CD4-positive, alpha-beta T cell treated with Interleukin-2 at 100 ng/mL for 4 hours (primary cell): ENCODE results near the gene TRIM6.
"Not testable (repeated sequence)": the region's sequence is repeated elsewhere in the genome, so short reads cannot be mapped to it uniquely, and the experiment has no call there.

ENCODE experiments used
- DNase-seq: peaks from one replicate; pipeline ENCODE4 v3.0.0-alpha.2; 2020; ENCODE audit warnings: low spot score

The TRIM6 gene

DNA sequence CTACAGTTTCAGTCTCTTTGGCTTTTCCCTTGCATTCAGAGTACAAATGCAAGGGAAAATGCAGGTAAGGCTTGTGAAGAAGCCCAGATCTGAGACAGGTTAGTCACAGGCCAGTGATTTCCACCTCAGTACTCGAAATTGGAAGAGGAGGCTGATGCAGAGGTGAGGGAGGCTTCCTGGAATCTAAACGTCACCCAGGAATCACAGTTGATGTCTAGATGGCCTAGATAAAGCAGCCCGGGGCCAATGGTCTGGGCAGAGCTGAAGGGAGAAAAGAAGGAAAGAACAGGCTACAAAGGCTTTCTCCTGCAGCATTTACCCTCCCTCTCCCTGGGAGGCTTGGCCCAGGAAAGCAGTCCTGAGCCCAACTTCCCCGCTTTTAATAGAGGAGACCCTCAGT lies 8.5 kb downstream of the TRIM6 start:
- no peak for DNase-seq

DNA sequence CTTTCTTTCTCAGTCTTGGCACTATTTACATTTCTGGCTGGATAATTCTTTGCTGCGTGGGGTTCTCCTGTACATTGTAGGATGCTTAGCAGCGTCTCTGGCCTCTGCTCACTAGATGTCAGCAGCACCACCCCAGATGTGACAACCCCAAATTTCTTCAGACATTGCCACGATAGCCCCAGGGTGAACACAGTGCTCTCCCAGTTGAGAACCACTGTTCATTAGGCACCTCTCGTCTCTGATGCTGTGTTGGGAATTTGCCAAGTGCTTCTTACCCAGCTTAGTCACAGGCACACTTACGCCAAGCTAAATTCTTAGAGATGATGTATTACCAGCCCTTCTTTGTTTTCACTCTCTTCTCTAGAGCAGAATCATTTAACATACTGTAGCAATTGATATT lies 9.4 kb downstream of the TRIM6 start:
- no peak for DNase-seq

GRCh38 chr11:5608808-5609207 lies 12.4 kb downstream of the TRIM6 start:
- DNase-seq = no peak

DNA sequence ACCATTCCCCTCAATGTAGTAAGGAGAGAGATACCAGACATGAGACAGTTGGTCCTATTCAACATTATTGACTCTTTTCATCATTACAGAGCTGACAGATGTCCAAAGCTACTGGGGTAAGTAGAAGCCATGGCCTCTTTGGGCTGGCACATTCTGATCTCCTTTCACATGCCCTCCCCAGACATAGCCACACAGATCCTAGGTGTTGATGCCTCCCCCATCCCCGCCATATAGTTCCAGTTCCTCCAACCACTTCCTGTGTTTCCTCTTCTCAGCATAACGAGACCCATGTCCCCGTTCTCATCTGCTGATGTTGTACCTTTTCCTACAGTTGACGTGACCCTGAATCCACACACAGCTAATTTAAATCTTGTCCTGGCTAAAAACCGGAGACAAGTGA lies 14.0 kb downstream of the TRIM6 start:
- DNase-seq = no peak

DNA sequence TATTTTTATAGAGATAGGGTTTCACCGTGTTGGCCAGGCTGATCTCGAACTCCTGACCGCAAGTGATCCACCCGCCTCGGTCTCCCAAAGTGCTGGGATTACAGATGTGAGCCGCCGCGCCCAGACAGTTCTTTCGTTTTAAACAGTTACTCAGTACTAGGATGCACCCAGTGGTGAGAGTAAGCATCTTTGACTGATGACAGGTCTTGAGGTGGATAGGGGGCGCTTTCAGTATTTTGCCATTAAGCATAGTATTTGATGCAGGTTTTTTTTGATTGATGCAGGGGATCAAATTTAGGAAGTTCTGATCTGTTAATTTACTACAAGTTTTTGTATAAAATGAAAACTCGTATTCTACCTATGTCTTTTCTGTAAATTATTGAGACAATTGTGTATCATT lies 15.2 kb downstream of the TRIM6 start:
- no peak for DNase-seq

GRCh38 chr11:5618807-5619206 lies 22.4 kb downstream of the TRIM6 start:
- DNase-seq = no peak

DNA sequence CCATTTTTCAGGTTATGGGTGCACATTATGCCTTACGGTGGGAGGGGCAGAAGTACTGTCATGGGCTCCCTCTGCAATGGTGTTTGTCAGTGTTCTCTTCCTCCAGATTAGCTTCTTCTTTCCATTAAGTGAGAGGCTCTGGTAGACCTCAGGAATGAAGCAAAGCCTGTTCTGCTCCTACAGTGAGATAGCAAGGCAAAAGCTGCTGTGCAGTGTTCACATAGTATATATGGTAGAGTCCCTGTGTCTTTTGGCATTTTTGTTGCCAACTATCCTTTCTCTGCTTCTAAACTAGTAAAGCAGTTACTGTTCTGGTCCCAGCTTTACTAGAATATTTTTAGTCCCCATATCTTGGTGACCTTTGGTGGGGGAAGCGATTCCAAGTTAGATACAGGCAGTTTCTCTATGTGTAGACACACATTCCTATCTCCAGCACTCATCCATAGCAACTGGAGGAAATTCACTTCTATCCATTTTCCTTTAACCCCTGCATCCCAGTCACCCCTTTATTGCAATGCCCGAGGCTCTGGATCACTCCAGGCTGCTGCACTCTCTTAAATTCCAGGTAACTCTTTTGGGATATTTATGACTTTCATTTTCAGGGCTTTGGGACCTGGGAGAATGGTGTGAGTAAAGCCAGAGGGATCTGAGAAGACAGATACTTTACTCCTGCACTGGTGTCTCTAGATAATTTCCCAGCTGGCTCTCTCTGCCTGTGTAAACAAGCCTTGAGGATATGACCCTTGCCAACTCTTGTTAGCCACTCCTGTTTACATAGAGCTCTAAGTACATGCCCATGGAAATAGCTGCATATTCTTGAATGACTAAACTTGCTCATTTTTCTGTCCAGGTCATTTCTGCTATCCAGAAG lies 24.4 kb downstream of the TRIM6 start:
- DNase-seq = no peak

DNA sequence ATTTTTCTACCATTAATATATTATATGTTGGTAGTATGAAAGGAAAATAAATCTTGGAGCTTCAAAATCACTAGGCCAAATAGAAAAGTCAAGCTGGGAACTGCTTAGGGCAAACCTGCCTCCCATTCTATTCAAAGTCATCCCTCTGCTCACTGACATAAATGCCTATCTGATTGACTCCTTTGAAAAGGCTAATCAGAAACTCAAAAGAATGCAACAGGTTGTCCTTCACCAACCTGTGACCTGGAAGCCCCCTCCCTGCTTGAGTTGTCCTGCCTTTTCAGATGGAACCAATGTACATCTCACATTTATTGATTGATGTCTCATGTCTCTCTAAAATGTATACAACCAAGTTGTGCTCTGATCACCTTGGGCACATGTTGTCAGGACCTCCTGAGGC lies 25.1 kb downstream of the TRIM6 start:
- no peak for DNase-seq

GRCh38 chr11:5622802-5623201 lies 26.4 kb downstream of the TRIM6 start:
- DNase-seq = no peak

GRCh38 chr11:5624489-5625279 lies 28.2 kb downstream of the TRIM6 start, which contains the start of gene TRIM34:
Gene TRIM34, plus strand, starts transcription at chr11:5625001. Its CDS starts 7,331 bp downstream, at chr11:5632332.
- peak; percentile 77 for DNase-seq

GRCh38 chr11:5625281-5625680 lies 28.8 kb downstream of the TRIM6 start:
- DNase-seq = no peak

DNA sequence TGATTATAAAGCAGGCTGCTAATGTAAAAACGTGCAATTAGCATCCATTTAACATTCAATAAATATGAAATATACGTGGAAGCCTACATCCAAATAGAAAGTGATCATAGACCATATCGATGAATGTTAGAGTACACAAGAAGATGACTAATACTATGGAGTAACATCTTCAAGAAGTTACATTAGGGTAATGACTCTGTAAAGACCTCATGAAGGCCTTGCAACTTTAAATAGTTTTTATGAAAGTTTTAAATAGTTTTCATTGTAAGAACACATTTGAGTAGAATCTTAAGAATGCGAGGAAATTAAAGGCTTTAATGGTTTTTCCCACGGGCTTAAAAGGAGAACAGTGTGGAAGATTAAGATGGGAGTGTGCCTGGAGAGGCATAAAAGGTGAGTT lies 29.8 kb downstream of the TRIM6 start:
- DNase-seq = no peak

- DNase-seq = no peak
Measured at GRCh38 chr11:5631417-5631816, 35.0 kb downstream of the TRIM6 start.

- no peak for DNase-seq
Measured at GRCh38 chr11:5631969-5632635, 35.7 kb downstream of the TRIM6 start.

DNA sequence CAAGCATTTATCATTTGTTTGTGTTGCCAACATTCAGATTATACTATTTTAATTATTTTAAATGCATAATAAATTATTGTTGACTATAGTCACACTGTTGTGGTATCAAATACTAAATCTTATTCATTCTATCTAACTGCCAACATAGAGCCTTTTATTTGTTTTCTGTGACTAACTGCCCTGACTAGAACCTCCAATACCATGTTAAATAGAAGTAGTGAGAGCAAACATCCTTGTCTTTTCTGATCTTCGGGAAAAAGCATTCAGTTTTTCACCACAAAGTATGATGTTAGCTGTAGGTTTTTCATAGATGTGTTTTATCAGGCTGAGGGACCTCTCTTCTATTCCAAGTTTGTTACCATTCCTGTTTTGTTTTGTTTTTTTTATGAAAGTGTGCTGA lies 43.5 kb downstream of the TRIM6 start:
- no peak for DNase-seq

- DNase-seq = no peak
Measured at GRCh38 chr11:5643585-5643984, 47.1 kb downstream of the TRIM6 start.

GRCh38 chr11:5646139-5646538 lies 49.7 kb downstream of the TRIM6 start:
- DNase-seq = no peak

GRCh38 chr11:5655474-5655873 lies 59.0 kb downstream of the TRIM6 start:
- DNase-seq = no peak

- not testable (repeated sequence) for DNase-seq
Measured at GRCh38 chr11:5656956-5657355, 60.5 kb downstream of the TRIM6 start.

DNA sequence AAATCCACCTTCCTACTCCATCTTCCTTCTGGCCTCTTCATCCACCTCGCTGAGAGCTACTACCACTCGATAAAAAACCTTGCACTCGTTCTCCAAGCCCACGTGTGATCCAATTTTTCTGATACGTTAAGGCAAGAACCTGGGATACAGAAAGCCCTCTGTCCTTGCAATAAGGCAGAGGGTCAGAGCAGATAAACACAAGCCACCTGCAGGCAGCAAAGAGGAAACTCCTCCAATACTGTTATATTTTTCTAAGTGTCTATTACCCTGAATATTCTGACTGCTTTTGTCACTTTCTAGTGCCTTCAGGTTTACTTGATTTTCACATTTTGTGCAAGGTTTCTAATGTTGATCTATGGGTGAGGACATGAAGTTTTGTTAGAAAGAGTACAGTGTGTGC lies 61.9 kb downstream of the TRIM6 start:
- no peak for DNase-seq
